HG03135 (cell line): ENCODE measurements around the gene GPR153.
A peak's percentile ranks its signal among the peaks of the same experiment; 100 is the strongest.

ENCODE experiments used
- ATAC-seq: cut with Tn5 transposase; IDR thresholded peaks from one replicate; pipeline ENCODE4 v1.9.1; 2021; ENCODE audit warnings: mild to moderate bottlenecking, moderate library complexity; ENCODE audit not compliant: unreplicated experiment

Gene GPR153

DNA sequence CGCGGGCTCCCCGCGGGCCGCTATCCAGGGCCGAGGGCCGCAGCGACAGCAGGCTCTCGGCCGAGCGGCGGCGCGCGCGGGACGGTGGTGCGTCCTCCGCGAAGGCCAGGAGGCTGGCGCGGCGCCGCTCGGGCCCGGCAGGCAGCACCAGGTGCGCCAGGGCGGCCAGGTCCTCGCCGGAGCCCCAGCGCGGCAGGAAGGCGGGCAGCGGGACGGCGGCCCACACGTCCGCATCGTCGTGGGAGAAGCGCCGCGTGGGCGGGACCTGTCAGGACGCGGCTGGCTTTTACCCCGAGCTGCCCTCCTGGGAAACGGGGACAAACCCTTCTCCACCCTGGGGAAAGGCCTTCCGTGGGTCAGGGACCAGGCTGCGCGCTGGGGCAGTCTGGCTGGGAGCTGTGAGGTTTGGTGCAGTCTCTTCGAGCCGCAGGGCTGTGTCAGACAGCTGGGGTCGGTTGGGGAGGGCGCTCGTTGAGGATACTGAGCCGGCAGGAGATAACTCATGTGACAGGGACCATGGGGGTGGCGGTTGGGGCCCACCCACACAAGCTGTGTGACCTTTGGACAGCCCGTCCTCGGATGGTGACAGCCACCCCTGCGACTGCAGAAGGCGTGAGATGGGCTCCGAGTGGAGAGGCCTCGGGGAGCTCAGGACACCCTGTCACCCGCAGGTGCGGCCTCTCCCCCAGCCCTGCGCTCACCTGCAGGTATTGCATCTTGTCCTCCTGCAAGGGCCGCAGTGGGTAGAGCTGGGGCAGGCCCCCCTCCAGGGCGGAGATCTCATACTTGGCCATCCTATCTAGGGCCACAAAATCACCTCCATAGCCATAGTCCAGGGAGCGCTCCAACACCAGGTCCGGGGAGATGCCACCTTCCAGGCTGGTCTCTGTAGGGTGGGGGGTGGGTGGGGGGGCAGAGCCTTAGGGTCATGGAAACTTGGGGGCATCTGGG, 10.9 kb downstream of the GPR153 start:
- no peak for ATAC-seq

DNA sequence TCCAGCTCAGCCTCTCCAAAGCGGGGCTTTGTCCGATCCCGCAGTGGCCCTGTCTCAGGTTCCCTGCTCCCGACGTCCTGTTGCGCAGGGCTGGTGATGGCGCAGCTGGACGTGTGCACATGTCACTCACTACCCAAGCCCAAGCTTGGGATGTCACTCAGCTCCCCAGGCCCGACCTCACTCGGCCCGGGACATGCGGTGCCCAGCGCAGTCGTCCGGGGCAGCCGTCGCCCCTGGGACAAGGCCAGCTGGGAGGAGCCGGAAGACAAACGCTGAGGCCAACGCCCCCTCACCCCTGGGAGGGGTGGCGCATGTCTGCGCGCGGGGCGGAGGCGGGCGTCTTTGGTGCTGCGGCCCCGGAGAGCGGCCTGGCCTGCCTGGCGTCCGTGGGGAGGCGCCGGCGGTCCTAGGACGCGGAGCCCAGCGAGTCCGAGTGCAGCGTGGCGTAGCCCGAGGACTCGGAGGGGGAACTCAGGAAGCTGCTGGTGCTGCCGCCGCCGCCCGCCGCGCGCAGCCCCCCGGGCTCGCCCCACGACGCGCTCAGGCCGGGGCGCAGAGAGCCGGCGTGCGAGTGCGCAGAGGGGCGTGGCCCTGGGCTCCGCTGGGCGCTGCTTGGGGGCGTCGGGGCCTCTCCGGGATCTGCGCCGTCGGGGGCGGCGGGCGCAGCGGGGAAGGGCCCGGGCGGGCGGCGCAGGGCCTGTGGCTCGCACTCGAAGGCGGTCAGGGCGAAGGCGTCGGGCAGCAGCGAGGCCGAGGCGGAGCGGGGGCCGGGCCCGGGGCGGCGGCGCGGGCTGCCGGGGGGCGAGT, 11.8 kb downstream of the GPR153 start:
- no peak for ATAC-seq

DNA sequence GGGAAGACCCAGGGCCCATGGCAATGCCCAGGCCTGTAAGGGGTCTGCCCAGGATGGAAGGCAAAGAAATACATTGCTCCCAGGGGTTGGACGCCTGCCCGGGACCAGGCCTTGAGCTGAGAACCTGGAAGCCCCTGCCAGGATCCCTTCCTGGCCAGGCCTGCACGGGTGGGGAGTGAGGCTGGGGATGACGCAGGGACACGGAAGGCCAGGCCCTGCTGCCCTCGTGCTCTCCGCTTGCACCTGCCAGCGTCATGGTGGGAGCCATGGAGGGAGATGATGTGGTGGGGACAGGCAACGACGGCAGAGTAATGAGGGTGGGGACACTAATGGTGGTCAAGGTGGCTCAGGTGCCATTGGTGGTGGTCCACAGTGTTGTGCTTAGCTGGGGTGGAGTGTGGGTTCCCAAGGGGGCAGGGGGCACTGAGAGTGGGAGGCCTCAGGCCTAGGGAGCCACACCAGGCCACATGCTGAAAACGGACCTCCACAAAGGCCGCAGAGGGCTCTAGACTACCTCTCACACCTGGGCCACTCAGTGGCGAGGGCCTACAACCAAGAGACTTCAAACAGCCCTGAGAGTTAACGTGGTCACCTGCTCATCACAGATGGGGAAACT, 12.6 kb downstream of the GPR153 start:
- no peak for ATAC-seq

GRCh38 chr1:6247651-6248050, 13.2 kb downstream of the GPR153 start:
- no peak for ATAC-seq

DNA sequence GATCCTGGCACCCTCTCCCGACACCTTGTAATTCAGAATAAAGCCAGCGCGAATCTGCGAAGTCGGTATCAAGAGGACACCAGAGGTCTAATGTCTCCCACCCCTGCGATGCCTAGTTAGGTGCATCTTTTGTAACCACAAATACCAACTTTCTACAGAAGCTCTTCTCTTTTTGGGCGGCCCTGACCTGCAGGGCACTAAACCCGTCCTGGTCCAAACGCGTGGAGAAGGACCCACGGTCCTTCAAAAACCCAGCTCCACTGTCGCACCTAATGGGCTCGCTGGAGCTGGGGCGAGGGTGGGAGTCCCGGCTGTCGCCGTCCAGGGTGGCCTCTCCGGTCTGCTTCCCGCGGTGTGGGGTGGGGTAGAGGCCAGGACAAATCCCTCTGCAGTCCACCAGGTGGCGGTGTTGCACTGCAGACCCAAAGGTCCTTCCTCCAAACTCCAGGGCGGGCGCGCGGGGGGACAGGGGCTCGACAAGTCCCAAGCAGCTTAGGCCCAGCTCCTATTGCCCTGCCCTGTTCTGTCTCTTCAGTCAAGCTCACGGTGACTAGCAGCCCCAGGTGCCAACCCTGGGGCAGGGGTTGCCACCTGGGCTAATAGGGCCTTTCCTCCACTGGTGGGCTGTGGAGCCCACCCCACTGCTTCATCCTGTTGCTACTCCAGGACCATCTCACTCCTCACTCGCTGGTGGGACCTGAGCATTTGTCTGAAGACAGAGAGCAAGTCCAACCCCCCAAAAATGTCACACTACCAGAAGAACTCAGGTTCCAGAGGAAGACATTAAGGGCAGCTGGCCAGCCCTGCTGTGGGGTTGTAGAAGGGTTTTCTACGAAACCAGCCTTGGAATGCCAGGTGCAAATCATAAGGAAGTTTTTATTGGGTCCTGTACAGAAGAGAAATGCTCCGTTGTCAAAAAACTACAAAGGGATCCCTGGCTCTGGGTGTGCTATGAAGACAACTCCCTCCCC, 14.1 kb downstream of the GPR153 start:
- ATAC-seq: no peak

DNA sequence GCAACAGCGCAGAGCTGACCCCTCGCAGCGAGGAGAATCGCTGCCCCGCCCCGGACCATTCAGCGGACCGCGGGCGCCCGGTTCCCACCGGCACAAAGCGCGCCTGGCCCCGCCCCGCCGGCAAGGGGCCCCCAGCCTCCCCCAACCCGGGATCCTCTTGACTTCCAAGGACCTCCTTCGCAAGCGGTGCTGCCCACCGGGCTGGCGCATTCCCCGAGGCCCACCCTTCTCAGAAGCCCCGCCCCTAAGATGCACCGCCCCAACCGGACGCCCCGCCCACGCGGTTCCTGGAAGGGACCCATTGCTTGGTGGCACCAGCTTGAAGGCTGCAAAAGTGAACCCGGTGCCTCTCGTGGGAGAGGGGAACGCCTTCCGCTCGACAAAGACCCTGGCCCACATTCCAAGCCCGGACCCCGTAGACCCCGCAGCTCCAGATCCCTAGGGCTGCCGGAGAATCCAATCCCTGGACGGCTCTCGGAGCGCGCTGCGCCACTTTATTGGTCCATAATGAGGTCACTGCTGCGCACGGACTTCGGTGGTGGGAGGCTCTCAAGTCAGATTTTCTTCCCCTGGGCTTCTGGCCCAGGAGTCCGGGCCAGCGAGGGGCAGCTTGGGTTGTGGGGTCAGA, 14.9 kb downstream of the GPR153 start:
- no peak for ATAC-seq

- peak; percentile 49 for ATAC-seq
Observed at GRCh38 chr1:6245086-6245868, 15.6 kb downstream of the GPR153 start.

DNA sequence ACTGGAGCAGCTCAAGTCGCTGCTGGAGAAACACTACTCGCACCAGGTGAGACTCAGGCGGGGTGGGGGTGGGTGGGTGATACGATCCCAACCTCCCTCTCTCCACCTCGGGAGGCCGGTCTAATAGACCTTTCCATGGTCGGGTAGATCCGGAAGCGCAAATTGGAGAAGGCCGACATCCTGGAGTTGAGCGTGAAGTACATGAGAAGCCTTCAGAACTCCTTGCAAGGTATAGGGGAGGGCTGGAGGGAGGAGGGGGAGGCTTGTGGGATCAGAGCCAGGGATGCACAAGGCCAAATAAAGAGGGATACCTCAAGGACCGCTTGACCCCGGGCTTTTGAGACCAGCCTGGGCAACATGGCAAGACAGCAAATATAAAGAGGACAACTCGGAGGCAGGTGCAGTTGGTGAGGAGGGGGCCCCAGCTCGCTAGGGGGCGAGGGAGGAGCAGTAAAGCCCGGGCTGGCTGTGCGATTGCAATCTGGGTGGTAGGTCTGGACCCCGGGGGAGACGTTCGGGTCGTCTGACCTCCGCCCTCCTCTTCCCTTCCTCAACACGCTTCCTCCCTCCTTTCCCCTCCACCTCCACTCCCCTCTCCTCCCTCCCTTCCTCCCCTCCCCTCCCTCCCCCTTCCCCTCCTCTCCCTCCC, 16.4 kb downstream of the GPR153 start:
- ATAC-seq: no peak

DNA sequence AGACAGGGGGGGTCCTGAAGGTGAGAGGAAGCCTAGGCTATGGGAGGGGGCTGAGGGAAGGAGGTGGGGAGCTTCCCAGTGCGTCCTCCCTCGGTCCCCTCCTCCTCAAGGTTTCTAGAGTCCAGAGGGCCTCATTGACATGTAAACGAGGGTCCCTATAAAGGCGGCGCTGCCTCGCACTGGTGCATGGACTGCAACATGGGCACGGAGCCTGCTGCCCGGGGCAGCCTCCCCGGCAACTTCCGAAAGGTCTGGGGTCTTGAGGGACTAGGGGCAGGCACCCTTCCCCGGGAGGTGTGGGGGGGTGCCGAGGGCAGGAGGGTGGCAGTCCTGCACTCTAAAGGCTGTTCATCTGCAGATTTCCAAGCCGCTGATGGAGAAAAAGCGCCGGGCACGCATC, 16.9 kb downstream of the GPR153 start, which contains the start of gene HES3:
Gene HES3, plus strand, starts transcription at position 187 of the 400 bp plus-strand sequence. Its CDS starts 187 bp downstream, at position 374.
- no peak for ATAC-seq

DNA sequence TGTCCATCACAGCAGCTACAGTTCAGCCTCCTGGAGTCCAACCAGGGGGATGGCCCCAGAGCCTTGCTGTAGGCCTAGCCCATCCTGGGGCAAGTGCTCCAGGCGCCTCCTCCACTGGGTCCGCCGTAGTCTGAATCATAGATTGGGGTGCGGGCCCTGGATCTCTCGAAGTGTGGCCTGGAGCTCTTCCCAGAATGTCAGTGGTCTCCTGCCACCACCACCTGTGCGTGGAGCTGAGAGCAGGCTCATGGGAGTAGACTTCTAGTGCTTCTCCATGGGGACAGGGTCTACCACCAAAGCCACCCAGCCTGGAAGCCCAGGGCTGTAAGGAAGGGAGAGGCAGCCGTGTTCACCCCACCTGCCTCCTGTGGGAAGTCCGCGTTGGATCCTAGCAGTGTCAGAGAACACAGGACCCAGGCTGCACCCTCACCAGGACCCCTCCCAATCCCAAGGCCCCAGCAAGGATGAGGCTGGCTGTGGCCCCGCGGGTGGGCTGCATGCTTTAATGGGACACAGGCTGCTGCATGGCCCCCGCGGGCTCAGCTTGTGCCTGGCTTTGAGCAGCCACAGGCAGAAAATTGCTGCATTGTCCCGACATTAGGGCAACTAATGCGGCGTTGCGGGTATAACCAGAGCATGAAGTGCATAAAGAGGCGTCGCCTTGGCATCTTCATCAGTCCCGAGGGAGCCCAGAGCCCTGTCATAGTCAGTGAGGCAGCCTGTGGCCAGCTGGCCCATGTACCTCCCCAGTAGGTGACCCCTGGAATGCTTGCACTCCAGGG, 17.7 kb downstream of the GPR153 start:
- no peak for ATAC-seq

GRCh38 chr1:6241887-6242740, 18.8 kb downstream of the GPR153 start:
- ATAC-seq: no peak

DNA sequence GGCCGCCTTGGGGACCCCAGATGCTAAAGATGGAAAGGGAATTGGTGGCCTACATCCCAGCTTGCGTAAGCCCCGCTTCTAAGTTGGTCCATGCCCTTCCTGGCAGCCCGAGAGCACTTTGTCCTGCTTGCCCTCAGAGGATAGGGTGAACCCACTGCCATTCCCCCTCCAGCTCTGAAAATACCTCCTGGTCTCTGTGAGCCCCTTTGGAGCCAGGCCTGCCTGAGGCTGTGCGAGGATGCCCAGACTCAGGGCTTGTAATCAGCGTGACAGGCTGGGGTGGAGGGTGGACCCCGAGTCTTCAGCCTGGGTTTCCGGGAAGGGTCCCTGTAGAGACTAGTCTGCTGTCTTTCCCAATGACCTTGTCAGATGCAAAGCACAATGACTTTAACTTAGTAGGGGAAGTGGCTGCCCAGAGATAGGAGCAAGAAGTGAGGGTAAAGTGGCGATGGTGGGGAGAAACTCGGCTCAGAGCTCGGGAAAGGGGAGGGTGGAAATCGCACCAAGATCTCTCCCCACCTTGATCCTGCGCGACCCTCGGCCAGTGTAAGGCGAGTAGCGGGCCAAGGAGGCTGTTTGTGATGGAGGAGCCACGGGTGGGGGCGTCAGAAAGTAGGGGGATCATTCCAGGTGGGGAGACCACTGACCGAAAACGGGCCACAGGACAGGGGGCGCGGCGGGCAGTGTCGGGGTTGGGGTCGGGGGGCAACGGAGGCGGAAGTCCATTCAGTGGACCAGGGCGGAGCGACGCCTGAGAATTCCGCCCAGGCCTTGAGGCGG, 19.6 kb downstream of the GPR153 start:
- no peak for ATAC-seq

DNA sequence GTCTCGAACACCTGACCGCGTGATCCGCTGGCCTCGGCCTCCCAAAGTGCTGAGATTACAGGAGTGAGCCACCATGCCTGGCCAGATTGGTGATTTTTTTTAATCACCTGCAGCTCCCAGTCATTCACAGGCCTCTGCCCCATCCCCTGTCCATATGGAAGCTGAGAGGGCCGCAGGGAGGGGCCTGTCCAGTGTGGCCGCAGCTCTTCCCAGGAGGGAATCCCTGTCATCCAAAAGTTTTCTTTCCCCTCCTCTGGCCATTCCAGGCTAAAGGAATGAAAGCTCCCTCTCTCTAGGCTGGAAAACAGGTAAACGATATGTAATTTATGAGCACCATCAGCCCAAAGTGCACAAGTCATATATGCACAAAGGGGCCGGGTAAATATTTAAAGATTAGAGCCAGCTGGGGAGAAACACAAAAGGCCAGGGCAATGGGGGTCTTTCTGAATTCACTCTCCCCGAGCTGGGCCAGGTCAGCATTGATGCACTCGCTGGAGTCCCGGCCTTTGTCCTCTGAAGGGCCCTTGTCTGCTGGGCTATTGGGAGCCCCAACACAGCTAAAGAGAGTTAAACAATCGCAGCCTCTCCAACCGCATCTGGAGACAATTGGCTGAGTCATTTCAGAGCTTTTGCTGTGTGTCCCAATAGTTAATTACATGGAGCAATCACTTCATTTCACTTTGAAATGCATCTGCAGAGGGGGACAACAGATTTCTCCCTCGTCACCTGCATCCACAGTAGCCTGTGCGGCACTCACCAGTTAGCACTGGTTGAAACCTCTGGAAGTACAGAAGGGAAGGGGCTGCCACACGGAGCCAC, 20.7 kb downstream of the GPR153 start:
- no peak for ATAC-seq

DNA sequence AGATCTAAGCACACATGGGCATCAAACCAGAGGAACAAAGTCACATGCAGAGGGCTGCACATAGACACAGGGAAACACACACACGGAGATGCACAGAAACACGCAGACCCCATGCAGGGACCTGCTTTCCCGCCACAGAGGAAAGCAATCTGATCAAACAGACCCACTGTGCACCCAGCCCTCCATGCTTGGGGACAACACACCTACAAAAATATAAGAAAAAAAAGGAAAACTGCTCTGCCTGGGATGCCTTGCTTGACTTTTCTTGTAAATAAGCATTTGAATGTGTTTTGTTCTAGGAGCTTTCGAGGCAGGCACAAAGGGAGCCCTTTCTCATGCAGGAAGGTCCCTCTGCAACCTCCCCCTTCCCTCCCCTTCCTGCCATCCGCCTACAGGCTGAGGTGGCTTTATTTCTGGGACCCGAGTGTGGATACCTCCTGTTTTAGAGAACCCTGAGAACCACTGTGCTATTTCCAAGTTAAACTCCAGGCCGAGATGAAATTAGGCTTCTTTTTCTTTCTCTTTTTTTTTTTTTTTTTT, 21.6 kb downstream of the GPR153 start:
- no peak for ATAC-seq

DNA sequence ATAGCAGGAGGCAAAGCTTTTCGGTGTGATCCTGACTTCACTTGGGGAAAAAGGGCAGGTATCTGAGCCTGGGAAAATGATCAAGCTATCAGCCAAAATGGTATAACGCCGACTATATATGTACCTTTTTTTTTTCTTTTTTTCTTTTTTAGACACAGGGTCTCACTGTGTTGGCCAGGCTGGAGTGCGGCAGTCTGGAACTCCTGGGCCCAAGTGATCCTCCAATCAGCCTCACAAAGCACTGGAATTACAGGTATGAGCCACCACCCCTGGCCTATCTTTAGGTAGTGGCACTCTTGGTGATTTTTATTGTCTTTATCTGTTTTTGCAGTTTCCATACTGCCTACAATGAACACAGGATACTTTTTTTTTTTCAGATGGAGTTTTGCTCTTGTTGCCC, 23.8 kb downstream of the GPR153 start:
- ATAC-seq: no peak
